Right lobe of liver (tissue), 6 donors: ENCODE results near the gene RAB11B. TPM values are rescaled to one million over a fixed set of nuclear protein-coding genes. Genes with fewer than 3 reads are reported as not detected.
A peak's percentile ranks its signal among the peaks of the same experiment; 100 is the strongest.
"Not testable (repeated sequence)": the region's sequence is repeated elsewhere in the genome, so short reads cannot be mapped to it uniquely, and the experiment has no call there.

Experiments used
- ATAC-seq, 4 donors: fragments of 200-7000 bp; cut with Tn5 transposase; one replicate each; pipeline ENCODE4 v1.9.1; 2020; ENCODE audit warnings: mild to moderate bottlenecking in 4 of 4, moderate library complexity in 4 of 4
- DNase-seq, 3 donors: peaks; one replicate each; pipeline ENCODE4 v3.0.0-alpha.2; 2020
- H3K27ac ChIP-seq, 3 donors: fragments of 200-600 bp; one replicate each; pipeline ENCODE4 v1.8.0; 2022
- H3K27me3 ChIP-seq, 2 donors: fragments of 200-600 bp; one replicate each; pipeline ENCODE4 v1.8.0; 2022
- H3K36me3 ChIP-seq, 4 donors: fragments of 200-600 bp; sonication (generic) in 1 of 4; one replicate each; pipeline versions ENCODE4 v1.5.1 to v1.8.0; 2017 to 2022; ENCODE audit warnings: control low read depth in 1 of 4
- H3K4me1 ChIP-seq, 4 donors: fragments of 200-600 bp; sonication (generic) in 1 of 4; one replicate each; pipeline versions ENCODE4 v1.5.1 to v1.8.0; 2017 to 2022; ENCODE audit warnings: control low read depth in 1 of 4
- H3K4me3 ChIP-seq, 3 donors: fragments of 200-600 bp; one replicate each; pipeline ENCODE4 v1.8.0; 2022
- H3K9me3 ChIP-seq, 4 donors: fragments of 200-600 bp; sonication (generic) in 1 of 4; one replicate each; pipeline versions ENCODE4 v1.5.1 to v1.8.0; 2017 to 2022; ENCODE audit warnings: control low read depth in 1 of 4
- POLR2A ChIP-seq: fragments of 450-650 bp; IDR thresholded peaks from one replicate; pipeline ENCODE4 v1.6.1; 2017; ENCODE audit warnings: antibody characterized with exemption, mild to moderate bottlenecking
- WGBS: methylation state at CpG from one replicate; pipeline ENCODE4 v1.1.6; 2018; ENCODE audit warnings: low coverage, low lambda C conversion rate; ENCODE audit not compliant: insufficient coverage; ENCODE audit errors: missing lambda C conversion rate; 5-methylcytosine and 5-hydroxymethylcytosine counted together
- intact Hi-C, 2 donors: fragments of 100-400 bp; cut with DNase I; formaldehyde crosslinking; loops; one replicate each; pipeline versions ENCODE4 v1.11.2 to v1.14.1; 2022
- long read RNA-seq: library from polyadenylated mRNA; unstranded; transcript quantifications from one replicate; pipeline ENCODE4 v2.0.0, GENCODE V29; 2019
- total RNA-seq, 6 experiments: library from RNA; depleted of rRNA in 2 of 6; stranded (reverse); fragments of >200 nt in 2 of 6; fragmentation: NEBNext Ultra II Directional in 3 of 6; extraction: Animal tissue kit (Norgen Biotek cat#: 25700) in 3 of 6; gene quantifications; one replicate each; pipeline versions ENCODE4 v1.1.0 to v1.2.4, GENCODE V29; 2016 to 2023
- TF ChIP-seq, protein P1 (sequence below), 4 donors: fragments of 200-600 bp in 3 of 4; fragments of 450-650 bp in 1 of 4; IDR thresholded peaks; one replicate each; pipeline versions ENCODE4 v1.5.1 to v1.8.0; 2016 to 2022; ENCODE audit warnings: antibody characterized with exemption in 4 of 4, mild to moderate bottlenecking in 2 of 4
- donor health status: DM: no; HTN: yes; CAD: no.
- donor health status: DM: no; HTN: no; CAD: no.
- donor health status: DM: no; HTN: no; CAD: no.
- donor health status: DM: no; HTN: yes; CAD: no.
- donor health status: DM: no; HTN: yes; CAD: no.

Gene RAB11B
- 10 to 100 TPM; 27.2 to 58.0 (median 54.2) TPM for total RNA-seq
- long read RNA-seq, partial matches to known transcripts, result 0 of 3 reads
- long read RNA-seq, other reads (novel, unspliced or antisense), result 2 of 3 reads

DNA sequence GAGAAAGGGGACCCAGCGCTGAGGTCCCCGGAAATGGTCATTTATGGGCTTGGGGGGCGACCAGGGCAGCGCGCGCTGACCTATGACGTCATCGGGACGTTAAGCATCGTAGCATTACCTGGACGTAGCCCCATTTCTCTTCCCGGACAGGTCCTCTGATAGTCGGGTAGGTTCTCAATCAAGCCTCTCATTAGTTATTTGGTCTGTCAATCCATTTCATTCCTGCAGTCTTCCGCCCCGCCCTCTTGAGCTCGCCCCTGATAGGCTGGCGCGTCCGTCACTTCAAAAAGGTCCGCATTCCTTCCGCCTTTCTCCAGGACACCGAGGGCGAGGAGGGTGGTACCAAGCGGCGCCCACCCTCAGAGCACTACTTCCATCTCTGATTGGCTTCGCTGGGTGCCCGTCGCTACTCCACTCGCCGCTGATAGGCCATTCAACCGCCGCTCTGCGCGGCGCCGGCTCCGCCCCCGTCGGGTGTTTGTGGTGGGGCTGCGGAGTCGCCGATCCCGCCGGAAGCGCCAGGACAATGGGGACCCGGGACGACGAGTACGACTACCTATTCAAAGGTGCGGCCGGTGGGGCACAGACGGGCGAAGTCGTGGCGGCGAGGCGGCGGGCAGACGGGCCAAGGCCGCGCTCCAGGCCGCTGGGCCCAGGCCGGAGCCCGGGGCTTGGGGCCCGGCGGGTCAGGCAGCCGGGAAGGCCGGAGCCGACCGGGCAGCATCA is at the start of gene RAB11B:
Gene RAB11B (plus strand): TSS at position 470 of the 726 bp plus-strand sequence. CDS start 57 bp downstream, at position 527.
- ATAC-seq (peak; percentile 73 to 90 (median 81)), DNase-seq (peak; percentile 99 to 100 (median 100))
- peak within 1 kb of the TSS; percentile 95 to 100 (median 99) for H3K4me3 ChIP-seq
- H3K36me3 ChIP-seq, result no peaks in the 10 kb centered on the region
- no peaks in the 10 kb centered on the region for H3K9me3 ChIP-seq
- TF ChIP-seq, protein P1, sequence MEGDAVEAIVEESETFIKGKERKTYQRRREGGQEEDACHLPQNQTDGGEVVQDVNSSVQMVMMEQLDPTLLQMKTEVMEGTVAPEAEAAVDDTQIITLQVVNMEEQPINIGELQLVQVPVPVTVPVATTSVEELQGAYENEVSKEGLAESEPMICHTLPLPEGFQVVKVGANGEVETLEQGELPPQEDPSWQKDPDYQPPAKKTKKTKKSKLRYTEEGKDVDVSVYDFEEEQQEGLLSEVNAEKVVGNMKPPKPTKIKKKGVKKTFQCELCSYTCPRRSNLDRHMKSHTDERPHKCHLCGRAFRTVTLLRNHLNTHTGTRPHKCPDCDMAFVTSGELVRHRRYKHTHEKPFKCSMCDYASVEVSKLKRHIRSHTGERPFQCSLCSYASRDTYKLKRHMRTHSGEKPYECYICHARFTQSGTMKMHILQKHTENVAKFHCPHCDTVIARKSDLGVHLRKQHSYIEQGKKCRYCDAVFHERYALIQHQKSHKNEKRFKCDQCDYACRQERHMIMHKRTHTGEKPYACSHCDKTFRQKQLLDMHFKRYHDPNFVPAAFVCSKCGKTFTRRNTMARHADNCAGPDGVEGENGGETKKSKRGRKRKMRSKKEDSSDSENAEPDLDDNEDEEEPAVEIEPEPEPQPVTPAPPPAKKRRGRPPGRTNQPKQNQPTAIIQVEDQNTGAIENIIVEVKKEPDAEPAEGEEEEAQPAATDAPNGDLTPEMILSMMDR (IDR thresholded peaks at IDR 0.05), result no peak
- TF ChIP-seq POLR2A, result peak; percentile 88
- no peaks in the 10 kb centered on the region for H3K27me3 ChIP-seq
- H3K4me1 ChIP-seq, result peaks cover 0 to 67% (median 28%) of the 10 kb centered on the region in 4 donors
- intact Hi-C loops, result no loop called here
- peak within 1 kb of the TSS; percentile 99 to 100 (median 100) for H3K27ac ChIP-seq
- under 1% methylated on average over 35 of the region's 70 CpGs for WGBS

DNA sequence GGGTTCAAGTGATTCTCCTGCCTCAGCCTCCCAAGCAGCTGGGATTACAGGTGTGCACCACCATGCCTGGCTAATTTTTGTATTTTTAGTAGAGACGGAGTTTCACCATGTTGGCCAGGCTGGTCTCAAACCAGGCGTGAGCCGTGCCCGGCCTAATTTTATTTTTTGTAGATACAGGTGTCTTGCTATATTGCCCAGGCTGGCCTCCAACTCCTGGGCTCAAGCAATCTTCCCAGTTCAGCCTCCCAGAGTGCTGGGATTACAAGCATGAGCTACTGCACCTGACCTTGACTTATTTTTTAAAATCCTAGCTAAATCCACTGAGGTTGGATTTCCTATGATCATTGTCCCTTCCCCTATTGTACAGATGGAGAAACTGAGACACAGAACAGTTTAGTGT is 48.7 kb upstream of the RAB11B start:
- WGBS, result no CpG with 5 or more reads among the region's 4 CpGs
- H3K4me3 ChIP-seq, H3K36me3 ChIP-seq, intact Hi-C loops, H3K9me3 ChIP-seq, DNase-seq, ATAC-seq, H3K4me1 ChIP-seq, H3K27me3 ChIP-seq: not testable (repeated sequence)
- peak overlapping the region in 2 of 3 donors; percentile 16 to 18 for H3K27ac ChIP-seq

DNA sequence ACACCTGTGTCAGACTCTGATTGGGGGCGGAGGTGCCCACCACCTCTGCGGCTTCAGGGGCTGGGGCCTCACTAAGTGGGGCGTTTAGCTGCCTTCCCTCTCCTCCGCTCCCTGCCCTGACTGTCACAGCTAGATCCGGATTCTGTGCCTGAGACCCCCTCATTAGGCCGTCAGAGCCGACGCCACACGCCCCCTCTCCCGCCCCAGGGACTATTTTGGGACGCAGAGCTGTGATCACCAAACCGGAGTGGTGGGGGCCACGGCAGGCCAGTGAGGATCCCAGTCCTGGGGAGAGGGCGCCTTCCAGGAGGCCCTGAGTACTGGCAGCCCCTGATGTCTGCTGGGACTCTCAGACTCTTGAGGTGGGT is 47.9 kb upstream of the RAB11B start:
- intact Hi-C loops, result no loop called here
- DNase-seq (no peak), ATAC-seq (no peak)
- Histone ChIP-seq H3K4me1 (peaks cover 0 to 9% (median 0%) of the 10 kb centered on the region in 4 donors), H3K27me3 (no peaks in the 10 kb centered on the region), H3K27ac (peak overlapping the region; percentile 40 to 72 (median 68)), H3K9me3 (no peaks in the 10 kb centered on the region), H3K36me3 (no peaks in the 10 kb centered on the region), H3K4me3 (peak overlapping the region; percentile 12 to 55 (median 52))
- WGBS, result 32% methylated on average over 11 of the region's 14 CpGs
- TF ChIP-seq, protein P1 (IDR thresholded peaks at IDR 0.05), result no peak
- TF ChIP-seq POLR2A, result no peak

DNA sequence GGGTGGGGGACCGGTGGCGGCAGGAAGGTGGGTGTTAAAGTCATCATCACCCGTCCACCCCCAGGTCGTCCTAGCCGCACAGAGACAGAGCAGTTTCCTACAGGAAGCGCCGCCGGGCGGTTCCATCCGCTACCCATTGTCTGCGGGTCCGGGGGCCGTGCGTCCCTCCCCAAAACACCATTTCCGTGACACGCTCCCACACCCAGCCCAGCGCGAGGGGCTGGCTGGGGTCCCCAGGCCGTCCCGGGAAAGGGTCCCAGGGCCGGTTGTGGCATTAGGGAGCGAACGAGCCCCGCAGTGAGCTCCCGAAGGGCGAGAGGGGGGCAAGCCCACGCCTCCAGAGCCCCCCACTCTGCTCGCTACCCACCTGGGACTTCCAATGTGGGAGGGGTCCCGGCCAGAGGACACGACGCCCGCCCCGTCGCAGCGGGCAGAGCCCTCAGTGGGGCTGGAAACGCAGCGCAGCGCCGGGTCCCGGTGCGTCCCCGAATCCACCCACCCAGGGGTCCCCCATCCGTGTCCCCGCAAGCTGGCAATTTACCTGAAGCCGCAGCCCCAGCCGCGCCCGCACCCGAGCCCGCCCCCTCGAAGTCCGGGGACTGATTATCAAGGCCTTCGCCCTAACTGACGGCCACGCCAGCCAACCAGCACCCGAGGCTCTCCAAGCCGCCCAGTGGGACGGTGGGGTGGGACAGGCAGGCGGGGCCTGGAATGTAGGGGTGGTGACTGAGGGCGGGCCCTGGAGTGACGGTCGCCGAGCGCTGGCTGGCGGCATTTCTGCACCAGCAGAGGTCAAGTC is 47.3 kb upstream of the RAB11B start, which contains the start of gene KANK3:
Gene KANK3 (minus strand): TSS at position 579 of the 799 bp plus-strand sequence. CDS start 5,434 bp downstream, outside the sequence.
- peaks cover 0 to 9% (median 0%) of the 10 kb centered on the region in 4 donors for H3K4me1 ChIP-seq
- peak within 1 kb of the TSS; percentile 39 to 55 (median 52) for H3K4me3 ChIP-seq
- no peaks in the 10 kb centered on the region for H3K9me3 ChIP-seq
- intact Hi-C loops, result no loop called here
- 7% methylated on average over 25 of the region's 65 CpGs for WGBS
- peak; percentile 74 for TF ChIP-seq POLR2A
- TF ChIP-seq, protein P1 (IDR thresholded peaks at IDR 0.05), result peak in 1 of 4 donors; percentile 7
- no peaks in the 10 kb centered on the region for H3K27me3 ChIP-seq
- peak; percentile 96 to 99 (median 98) for ATAC-seq
- DNase-seq, result peak; percentile 99 to 100 (median 99)
- no peaks in the 10 kb centered on the region for H3K36me3 ChIP-seq
- H3K27ac ChIP-seq, result peak within 1 kb of the TSS; percentile 40 to 72 (median 68)
